GM21390 (cell line): ENCODE data around the gene CCBE1.
"Not testable (repeated sequence)": the region's sequence is repeated elsewhere in the genome, so short reads cannot be mapped to it uniquely, and the experiment has no call there.

Source experiments
- ATAC-seq: cut with Tn5 transposase; IDR thresholded peaks from one replicate; pipeline ENCODE4 v1.9.1; 2021; ENCODE audit not compliant: unreplicated experiment

Gene CCBE1

DNA sequence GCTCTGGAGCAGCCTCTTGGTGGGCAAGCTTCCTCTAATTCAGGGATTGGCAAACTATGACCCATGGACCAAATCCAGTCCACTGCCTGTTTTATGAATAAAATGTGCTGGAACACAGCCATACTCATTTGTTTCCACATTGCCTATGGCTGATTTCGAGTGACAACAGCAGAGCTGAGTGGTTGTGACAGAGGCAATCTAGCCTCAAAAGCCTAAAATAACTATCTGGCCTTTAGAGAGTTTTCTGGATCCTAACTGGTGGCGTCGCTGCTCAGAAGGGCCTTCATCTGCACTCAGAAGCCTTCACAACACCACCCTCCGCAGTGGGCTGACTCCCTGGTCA lies 147.1 kb downstream of the CCBE1 start:
- ATAC-seq = no peak

- ATAC-seq = no peak
These were observed 147.6 kb downstream of the CCBE1 start for GRCh38 chr18:59549503-59550173.

DNA sequence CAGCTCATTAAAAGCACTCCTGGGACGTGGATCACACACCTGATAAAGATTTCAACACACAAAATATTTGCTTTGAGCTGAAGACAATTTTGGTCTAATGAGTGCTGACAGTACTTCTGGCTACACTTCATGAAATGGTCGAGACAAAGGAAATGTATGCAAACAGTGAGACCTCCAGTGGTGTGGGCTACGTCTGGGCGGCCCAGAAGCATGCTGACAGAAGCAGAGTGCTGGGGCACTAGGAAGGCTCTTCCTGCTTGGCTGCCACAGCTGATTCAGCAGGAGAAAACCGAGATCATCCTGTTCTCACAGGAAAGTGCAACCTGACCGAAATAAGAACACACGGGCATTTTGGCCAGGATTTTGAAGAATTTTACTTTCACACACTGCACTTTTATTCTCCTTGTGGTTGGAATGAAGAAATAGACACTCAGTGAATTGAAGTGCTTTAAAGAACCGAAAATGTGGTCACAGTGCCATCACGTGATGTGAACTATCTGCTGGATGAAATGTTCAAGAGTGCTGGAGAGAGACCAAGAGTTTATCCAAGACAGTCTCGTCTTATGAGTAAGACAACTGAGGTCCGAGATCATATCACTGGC lies 149.5 kb downstream of the CCBE1 start:
- no peak for ATAC-seq

DNA sequence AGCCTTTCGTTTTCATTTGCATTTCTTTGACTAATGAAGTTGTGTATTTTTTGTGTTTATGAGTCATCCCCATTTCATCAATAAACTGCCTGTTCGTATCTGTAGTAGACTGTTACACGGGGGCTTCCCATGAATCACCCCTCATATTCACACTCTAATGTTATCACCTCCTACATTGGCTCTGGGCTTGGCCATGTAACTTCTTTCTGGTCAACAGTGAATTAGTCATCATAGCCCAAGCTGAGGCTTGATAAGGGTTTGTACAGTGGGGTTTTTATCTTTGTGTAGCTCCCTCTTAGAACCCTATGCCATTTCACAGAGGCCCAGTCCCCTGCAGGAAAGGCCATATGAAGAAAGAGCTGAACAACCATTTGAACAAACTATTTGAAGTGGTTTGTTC lies 151.0 kb downstream of the CCBE1 start:
- no peak for ATAC-seq

GRCh38 chr18:59540780-59541179 lies 156.4 kb downstream of the CCBE1 start:
- ATAC-seq = no peak

- no peak for ATAC-seq
These were observed 156.9 kb downstream of the CCBE1 start for GRCh38 chr18:59540346-59540745.

- ATAC-seq = no peak
These were observed 158.1 kb downstream of the CCBE1 start for GRCh38 chr18:59539108-59539507.

- no peak for ATAC-seq
These were observed 159.6 kb downstream of the CCBE1 start for GRCh38 chr18:59537579-59537978.

- no peak for ATAC-seq
These were observed 161.1 kb downstream of the CCBE1 start for GRCh38 chr18:59536166-59536565.

GRCh38 chr18:59535055-59535454 lies 162.2 kb downstream of the CCBE1 start:
- no peak for ATAC-seq

- ATAC-seq = no peak
These were observed 168.4 kb downstream of the CCBE1 start for GRCh38 chr18:59528866-59529265.

GRCh38 chr18:59520562-59521355 lies 176.5 kb downstream of the CCBE1 start:
- ATAC-seq = no peak

- ATAC-seq = no peak
These were observed 178.5 kb downstream of the CCBE1 start for GRCh38 chr18:59518705-59519104.

- no peak for ATAC-seq
These were observed 179.6 kb downstream of the CCBE1 start for GRCh38 chr18:59517446-59518165.

GRCh38 chr18:59516356-59517155 lies 180.7 kb downstream of the CCBE1 start:
- ATAC-seq = no peak

- ATAC-seq = not testable (repeated sequence)
These were observed 181.3 kb downstream of the CCBE1 start for GRCh38 chr18:59515956-59516355.

GRCh38 chr18:59515147-59515546 lies 182.1 kb downstream of the CCBE1 start:
- ATAC-seq = no peak

DNA sequence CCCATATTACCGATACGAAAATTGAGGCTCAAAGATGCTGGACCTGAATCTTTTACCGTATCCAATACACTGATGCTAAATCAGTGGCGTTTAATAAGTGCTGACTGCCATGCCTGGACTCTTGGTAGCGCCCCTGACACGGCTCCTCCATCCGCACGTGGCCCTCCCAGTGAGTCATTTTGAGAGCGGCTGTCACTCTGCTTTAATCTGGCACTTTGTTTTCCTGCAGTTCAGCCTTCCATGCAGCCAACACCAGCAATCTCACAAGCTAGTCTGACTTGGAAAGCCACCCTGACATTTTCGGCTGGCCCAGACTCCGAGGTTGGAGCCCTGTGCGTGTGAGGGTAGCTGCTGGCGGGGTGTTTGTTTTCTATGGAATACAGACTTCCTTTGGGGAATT lies 183.0 kb downstream of the CCBE1 start:
- ATAC-seq = no peak

DNA sequence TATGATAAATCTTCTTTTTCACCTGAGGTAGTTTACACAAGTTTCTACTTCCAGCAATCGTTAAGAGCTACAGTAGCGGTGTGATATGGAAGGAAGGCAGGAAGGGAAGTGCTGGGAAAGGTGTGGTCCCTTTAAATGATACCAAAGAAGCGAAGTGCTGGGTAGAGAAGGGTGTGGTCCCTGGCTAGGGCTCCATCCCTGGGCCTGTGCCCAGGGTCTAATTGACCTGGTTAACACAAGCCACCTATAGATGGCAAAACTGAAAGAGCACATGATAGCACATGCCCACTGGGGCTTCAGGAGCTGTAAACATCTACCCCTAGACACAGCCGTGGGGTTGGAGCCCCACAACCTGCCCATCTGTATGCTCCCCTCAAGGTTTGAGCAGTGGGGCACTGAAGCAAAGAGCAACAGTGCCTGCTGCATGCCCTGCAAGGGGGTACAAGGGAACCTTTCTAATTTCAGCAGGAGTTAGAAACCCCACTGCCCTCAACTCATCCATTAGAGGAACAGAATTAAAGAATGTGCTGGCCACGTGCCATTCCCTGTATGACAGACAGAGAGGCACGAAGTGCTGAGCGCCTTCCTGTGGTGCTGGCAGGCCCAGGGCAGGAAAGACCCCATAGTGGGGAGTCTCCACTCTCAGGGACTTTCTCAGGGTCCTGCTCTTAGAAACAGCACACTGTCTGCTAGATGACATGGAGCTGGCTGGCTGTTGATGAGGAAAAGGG lies 185.0 kb downstream of the CCBE1 start:
- ATAC-seq = no peak
